GM21360 (cell line): ENCODE data around the gene GRPR.

Experiments used
- ATAC-seq: cut with Tn5 transposase; IDR thresholded peaks from one replicate; pipeline ENCODE4 v1.9.1; 2021; ENCODE audit warnings: mild to moderate bottlenecking, moderate library complexity; ENCODE audit not compliant: unreplicated experiment

Gene GRPR

DNA sequence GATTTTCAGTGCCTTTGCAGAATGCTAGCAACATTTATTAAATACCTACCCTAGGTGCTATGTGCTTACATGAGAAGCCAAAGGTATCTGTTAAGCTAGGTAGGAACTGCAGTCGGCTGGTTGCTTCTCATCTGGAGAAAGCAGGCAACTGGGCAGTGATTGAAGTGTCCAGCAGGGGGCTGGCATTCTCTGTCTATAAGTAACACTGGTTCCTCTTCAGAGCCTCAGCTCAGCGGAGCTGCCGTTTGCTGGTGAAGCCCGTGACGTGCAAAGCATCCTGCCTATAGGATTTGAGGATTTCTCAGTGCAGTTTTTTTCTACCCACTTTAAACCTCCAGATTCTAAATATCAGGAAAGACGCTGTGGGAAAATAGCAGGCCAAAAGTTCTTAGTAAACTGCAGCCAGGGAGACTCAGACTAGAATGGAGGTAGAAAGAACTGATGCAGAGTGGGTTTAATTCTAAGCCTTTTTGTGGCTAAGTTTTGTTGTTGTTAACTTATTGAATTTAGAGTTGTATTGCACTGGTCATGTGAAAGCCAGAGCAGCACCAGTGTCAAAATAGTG is at the start of gene GRPR:
Gene GRPR, plus strand, starts transcription at position 344 of the 565 bp plus-strand sequence. CDS start 389 bp downstream, outside the sequence.
- ATAC-seq: peak; percentile 65

- ATAC-seq: no peak
Observed at GRCh38 chrX:16075087-16075486, 48.3 kb upstream of the GRPR start.

- ATAC-seq: no peak
Observed at GRCh38 chrX:16076834-16077233, 46.5 kb upstream of the GRPR start.

DNA sequence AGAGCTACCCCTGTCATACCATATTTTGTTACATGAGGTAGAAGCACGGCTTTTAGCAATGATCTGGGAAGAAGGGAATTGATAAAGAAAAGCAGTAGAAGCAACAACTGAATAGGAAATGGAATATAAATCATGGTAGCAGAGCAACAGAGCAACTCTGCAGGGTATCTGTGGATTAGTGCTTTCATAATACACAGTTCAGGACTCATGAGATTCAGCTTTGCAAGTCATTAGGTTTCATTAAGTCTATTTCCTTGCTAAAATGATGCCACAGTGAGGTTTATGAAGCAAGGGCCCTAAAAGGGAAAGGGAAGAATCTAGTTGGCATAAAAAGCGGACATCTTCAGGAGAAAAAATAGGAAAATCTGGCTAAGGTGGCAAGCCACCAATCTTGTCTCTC is 45.6 kb upstream of the GRPR start:
- no peak for ATAC-seq

GRCh38 chrX:16081357-16081756 is 42.0 kb upstream of the GRPR start:
- ATAC-seq: no peak

DNA sequence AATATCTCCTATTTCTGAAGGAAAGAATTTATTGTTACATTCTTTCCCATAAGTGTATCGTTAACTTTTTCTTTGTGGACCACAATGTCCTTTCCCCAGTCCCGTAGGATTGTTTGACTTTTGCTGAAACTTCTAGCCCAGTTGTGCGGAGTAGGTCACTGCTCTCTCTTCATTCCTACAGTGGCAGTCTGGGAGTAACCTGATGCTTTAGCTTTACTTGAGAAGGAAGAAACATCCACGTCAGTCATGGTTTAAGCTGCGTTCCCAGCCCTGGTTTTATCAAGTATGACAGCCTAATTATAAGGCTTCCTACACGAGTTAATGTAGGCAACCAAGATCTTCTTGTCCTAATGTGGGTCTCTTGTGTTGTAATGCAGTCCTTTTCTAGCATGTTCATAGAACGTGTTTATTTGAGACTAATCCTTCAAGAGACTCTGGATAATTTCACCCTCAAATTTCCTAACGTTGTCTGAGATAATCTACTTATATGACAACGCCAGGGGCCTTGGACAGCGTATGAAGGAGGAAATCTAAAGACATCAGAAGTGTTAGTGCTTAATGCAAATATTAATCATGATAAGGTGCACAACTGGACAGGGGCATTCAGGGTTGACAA is 40.8 kb upstream of the GRPR start:
- ATAC-seq: no peak

DNA sequence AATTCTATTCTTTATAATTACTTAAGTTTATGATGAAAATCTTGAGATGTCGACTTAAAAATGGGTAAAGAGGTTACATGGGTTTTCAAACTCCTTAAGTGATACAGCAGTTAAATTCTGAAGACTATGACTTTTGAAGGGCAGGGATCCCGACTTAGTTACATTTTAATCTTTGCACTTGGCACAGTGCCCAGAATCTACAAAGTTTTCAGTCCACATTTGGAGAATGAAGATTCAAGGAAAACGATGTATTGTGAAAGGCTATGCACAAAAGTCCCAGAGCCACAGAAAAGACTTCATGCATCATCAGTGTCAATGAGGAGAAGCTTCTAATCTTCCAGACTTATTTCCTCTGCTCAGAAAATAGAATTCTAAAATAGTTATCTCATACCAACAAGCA is 36.3 kb upstream of the GRPR start:
- no peak for ATAC-seq

DNA sequence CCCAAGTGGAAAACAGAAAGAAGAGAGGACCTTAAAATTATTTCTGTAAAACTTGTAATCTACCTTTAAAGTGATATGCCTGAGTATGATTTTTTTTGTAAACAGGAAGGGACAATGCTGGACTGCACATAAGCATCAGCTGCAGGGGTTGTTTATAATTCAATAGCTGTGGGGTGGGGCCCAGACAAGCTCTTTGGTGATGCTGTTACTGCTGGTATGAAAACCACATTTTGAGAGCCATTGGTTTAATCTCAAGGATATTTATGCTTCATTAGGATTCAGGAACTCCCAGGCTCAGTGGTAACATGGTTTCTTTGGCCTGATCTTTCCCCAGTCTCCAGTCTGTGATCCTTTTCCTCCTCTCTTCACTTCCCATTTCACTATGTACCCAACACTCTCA is 34.3 kb upstream of the GRPR start:
- ATAC-seq: no peak

DNA sequence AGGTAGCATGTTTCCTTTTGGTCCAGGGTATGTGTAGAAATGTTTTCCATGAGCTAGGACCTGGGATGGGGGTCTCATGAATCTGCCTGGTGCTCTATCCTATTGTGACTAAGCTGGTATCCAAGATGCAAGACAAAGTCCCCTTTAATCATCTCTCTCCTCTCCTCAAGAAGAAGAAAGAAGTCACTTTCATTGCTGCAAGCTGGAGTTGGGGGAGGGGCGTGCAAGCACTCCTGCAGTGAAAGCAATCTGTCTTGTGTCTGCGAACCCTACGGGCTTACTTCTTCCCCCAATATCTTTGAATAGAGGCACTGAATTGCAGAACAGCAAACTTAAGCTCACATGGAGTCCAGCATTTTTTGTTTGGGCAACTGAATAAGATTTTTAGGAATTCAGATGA is 27.2 kb upstream of the GRPR start:
- ATAC-seq: no peak

DNA sequence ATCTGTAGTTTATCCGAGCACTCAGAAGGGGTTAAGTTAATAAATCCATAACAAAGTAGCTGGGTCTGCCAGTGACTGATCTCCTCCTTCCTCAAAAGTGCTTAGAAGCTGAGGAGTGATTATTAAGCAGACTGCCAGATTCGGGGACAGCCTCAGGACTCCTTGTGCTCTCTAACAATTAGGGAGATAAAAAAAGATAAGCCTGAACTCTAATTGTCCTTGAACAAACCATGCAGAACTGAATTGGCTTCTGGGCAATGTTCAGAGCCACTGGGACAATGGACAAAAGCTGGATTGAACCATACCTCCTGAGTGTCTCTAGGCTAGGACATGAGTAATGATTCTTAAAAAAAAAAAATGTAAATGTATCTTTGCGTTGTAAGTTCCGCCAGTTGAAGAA is 22.7 kb upstream of the GRPR start:
- no peak for ATAC-seq

- no peak for ATAC-seq
Observed at GRCh38 chrX:16101581-16101980, 21.8 kb upstream of the GRPR start.

DNA sequence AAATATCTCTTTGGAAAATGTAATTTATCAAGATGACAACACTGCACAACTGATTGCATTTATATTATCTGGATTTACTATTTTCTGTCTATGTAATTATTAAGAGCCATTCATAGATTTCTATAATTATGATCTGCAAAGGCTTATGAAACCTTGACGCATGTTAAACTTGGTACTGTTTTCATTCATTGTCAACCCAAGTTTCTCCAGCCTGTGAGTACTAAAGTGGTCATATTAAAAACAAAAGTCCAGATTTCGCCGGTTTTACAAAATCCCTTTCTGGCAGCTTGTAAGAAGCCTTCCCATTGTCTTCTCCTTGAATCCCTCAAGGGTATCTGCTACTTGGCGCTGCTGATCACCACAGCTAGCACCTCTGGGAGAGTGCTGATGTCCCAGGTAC is 19.7 kb upstream of the GRPR start:
- ATAC-seq: no peak

DNA sequence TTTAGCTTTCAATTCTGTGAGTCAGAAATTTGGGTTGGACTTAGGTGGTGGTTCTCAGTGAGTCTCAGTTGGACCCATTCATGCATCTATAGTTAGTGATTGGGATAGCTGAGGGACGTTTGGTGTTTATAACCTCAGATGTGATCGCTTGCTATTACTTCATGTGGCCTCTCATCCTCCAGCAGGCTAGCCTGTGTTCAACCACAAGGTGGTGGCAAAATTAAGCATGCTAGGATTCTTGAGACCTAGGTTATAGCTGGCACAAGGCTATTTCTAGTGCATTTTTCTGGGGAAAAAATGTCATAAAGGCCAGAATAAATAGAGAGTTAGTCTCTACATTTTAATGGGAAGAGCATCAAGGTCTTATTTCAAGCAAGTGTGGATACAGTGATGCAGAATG is 10.9 kb upstream of the GRPR start:
- ATAC-seq: no peak

GRCh38 chrX:16113978-16114565 is 9.3 kb upstream of the GRPR start:
- no peak for ATAC-seq

GRCh38 chrX:16114611-16115010 is 8.8 kb upstream of the GRPR start:
- no peak for ATAC-seq

DNA sequence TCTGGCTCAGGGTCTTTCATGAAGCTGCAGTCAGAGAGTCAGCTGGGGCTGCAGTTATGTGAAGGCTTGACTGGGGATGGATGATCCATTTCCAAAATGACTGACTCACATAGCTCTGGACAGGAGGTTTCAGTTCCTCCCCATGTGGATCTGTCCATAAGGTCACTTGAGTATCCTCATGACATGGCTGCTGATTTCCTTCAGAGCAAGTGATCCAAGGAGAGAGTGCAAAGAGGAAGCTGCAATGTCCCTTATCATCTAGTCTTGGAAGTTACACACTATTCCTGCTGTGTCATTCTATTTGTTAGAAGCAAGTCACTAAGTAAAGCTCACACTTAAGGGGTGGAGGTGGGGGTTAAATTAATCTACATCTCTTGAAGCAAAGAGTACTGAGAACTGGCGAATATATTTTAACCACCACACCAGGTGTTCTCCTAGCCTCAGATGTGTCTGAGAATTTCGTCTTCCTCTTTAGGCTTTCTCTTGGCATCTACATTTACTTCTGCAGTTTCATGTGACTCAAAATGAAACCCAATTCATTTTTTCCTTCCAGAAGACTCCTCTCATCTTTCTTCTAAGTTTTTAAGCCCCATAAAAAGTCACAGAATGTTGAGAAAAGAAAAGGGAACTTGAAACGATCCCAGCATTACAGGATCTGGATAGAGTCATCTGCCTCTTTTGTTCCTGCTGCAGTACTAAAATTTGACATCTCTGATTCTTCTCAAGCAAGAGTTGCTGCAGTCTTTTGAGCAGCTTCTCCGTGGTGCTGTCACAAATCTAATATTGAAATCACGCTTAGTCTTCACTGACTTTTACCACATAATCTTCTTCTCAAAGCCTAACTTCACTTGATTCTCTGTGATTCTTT is 3.8 kb upstream of the GRPR start:
- peak; percentile 83 for ATAC-seq

DNA sequence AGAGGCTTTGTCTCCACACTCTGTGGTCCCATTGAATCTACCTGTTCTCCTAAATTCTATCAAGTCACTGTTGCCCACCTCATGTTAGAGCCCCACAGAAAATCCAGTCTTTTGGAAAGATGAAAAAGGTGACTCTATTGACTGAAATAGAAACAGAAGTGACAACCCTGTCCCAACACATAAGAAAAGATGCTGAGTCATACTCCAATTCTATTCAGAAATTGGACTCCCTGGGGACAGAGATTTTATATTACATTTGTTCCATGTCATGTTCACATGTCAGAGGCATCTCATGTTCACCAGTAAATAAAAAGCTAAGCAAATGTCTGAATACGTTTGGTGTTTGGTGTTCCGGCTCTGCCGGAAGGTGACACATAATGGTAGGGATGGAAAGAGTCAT is 2.9 kb upstream of the GRPR start:
- ATAC-seq: no peak

DNA sequence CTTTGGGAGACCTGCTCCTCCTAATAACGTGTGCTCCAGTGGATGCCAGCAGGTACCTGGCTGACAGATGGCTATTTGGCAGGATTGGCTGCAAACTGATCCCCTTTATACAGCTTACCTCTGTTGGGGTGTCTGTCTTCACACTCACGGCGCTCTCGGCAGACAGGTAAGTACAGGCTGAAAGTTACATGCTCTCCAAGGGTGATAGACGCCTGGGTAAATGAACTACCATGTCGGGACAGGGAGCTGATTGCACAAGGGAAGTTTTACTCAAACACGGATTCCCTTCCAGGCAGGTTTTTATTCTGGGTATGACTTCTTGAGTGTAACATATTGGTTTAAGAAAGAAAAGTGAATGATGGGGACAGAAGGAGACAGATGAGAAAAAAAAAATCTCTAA is 836 bp downstream of the GRPR start:
- no peak for ATAC-seq

DNA sequence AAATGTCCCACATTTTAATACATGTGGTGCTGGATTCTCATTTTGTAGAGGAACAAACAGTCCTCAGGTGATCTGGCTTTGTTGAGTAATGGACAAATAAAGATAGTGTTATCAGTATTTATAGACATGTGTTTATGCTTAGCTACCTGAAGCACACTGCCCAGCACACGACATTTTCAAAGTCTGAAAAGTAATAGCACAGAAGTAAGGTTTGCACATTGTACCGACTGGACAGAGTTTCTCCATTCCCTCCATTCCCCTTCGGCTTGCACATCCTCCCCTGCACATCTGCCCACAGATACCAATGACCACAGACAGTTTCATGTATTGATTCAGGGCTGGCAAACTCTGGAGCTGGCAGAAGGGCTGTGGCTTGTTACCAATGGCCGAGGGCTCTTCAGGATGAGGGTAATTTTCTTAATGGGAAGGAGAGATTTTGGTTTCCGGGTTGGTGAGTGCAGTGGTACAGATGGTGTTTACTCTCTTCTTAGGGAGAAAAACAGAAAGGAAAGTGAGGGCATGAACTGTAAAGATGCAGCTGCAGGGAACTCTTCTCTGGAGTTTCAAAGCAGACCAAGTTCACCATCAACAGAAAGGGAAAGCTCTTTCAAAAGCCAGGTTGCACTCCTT is 2.3 kb downstream of the GRPR start:
- ATAC-seq: no peak

GRCh38 chrX:16130707-16131106 is 7.3 kb downstream of the GRPR start:
- ATAC-seq: no peak

DNA sequence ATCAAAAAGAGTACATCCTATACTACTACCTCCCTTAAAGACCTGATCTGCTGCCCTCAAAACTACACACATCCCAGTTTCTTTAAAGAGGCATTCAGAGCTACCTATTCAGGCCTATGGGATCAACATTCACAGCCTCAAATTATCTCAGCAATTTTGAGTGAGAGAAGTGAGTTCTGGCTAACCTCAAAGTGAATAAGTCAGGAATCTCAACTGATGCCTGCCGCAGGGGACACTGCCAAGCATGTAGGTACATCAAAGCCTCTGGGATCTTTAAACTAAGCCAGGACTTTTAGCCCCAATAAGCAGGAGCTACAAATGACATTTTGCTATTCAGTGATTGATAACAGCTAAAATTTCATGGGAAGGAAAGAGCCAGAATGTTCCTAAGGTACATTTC is 11.6 kb downstream of the GRPR start:
- ATAC-seq: no peak
